ENCODE data around the gene UBASH3B. TPM values are rescaled to one million over a fixed set of nuclear protein-coding genes. Genes with fewer than 3 reads are reported as not detected.
"Not testable (repeated sequence)": the region's sequence is repeated elsewhere in the genome, so short reads cannot be mapped to it uniquely, and the experiment has no call there.

Gene UBASH3B
- total RNA-seq, 1 experiment from 2014 or later = 46.8 TPM

DNA sequence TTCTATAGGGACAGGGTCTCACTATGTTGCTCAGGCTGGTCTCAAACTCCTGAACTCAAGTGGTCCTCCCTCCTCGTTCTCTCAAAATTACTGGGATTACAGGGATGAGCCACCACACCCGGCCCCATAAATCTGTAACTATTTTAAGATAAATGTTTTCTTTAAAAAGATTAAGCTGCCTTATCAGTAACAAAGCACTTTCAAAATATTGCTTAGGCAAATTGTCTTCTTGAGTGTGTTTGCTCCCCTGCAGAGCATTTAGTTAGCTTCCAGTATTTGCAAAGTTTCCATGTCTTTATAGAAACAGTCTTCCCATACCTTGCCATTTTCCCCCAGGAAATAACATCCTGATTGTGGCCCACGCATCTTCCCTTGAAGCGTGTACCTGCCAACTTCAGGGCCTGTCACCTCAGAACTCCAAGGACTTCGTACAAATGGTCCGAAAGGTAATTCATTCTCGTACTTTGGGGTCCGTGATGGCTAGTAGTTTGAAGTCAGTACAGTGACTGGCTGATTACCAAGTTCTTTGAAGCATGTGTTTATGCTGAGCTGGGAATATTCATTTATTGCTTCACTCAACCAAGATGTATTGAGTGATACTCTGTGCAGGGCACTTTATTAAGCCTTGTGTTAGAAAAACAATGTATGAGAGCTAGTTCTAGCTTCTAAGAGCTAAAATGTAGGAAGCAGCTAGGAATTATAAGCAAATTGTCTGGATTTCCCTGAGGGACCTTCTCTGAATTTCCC lies 152.4 kb downstream of the UBASH3B start:
- no peak for DNase-seq (ENCODE audit: low spot score)

- DNase-seq (ENCODE audit: low spot score) = no peak
These were observed 153.0 kb downstream of the UBASH3B start for GRCh38 chr11:122808478-122808869.

GRCh38 chr11:122809866-122810265 lies 154.3 kb downstream of the UBASH3B start:
- DNase-seq (ENCODE audit: low spot score) = no peak

DNA sequence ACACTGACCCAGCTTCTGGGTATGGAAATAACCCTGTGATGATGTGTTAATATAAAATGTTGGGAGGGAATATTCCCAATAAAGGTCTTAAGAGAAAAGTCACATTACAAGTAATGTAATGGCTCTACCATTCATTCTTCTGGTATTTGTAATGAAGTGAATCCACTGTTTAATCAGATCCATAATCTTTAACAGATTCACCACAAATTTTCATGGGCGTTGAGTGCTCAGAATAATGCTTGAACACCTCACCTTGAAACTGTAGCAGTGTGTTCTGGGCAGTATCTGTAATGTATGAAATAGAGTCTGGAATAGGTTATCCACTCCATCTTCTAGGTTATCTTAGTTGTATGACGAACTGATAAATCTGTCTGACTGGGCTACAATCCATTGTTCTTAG lies 156.2 kb downstream of the UBASH3B start:
- DNase-seq (ENCODE audit: low spot score) = no peak

GRCh38 chr11:122812638-122813037 lies 157.1 kb downstream of the UBASH3B start:
- no peak for DNase-seq (ENCODE audit: low spot score)

DNA sequence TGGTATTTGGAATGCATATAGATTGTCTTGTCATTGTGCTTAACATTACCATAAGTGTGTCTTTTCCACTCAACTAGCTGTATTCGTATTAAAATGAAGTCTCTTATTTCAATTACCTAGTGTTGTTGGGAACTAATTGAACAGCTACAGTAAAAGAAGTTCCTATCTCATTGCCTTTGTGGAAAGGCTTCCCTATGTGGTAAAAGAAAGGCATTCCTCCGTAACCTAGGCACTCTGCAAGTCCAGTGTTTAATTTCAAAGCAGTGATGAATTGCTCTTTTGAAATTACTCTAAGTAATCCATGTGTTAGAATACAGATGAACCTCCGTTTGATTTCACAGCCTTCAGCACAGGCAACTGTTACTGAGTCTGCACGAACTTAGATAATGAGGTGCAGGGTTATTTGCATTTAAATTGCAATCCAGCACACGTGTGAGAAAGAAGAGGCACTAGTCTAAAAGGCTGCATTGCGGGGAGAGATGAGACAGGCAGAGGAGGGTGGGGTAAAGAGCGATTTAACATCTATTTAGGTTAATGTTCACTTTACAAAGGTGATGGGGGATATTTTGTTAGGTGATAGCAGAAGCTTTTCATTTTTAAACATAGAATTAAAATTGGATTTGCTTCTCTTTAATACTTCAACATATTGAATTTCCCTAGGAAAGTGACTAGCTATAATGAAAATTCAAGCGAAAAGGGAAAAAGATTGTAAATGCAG lies 157.8 kb downstream of the UBASH3B start:
- DNase-seq (ENCODE audit: low spot score) = no peak

- no peak for DNase-seq (ENCODE audit: low spot score)
These were observed 158.4 kb downstream of the UBASH3B start for GRCh38 chr11:122813894-122814270.

- DNase-seq (ENCODE audit: low spot score) = peak; percentile 26
These were observed 158.9 kb downstream of the UBASH3B start for GRCh38 chr11:122814401-122814800.

- DNase-seq (ENCODE audit: low spot score) = no peak
These were observed 160.4 kb downstream of the UBASH3B start for GRCh38 chr11:122815900-122816299.

- DNase-seq (ENCODE audit: low spot score) = peak; percentile 91
These were observed 161.4 kb downstream of the UBASH3B start for GRCh38 chr11:122816761-122817520.

DNA sequence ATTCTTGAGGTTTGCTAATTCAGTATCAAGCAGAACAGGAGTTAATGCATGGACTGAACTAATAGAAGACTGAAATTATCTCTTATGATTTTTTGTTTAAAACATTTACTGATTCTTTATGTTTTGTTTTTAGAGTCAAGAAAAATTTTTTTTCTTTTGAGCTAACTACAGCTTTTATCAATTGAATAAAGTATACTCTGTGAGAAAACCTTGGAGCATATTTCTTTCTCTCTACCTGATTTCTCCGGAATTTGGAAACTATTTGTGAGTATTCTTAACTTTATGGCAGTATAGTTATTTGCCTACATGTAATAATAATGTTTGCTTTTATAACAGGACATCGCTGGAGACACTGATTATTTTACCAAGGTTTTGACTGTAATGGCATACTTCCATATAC lies 164.6 kb downstream of the UBASH3B start:
- DNase-seq (ENCODE audit: low spot score) = no peak

GRCh38 chr11:122821169-122821568 lies 165.6 kb downstream of the UBASH3B start:
- no peak for DNase-seq (ENCODE audit: low spot score)

DNA sequence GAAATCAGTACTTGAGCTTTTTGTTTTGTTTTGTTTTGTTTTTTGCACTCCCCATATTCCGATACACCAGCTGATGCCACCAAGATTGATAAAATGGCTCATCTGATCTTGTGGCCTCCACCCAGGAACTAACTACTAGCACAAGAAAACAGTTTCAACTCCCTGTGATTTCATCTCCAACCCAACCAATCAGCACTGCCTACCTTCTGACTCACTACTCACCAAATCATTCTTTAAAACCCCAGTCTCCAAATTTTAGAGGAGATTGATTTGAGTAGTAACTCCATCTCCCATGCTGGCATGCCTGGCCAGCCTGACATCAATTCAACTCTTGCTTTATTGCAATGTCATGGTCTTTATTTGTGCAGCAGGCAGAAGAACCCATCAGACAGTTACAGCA lies 166.7 kb downstream of the UBASH3B start:
- no peak for DNase-seq (ENCODE audit: low spot score)

GRCh38 chr11:122823564-122823963 lies 168.0 kb downstream of the UBASH3B start:
- DNase-seq (ENCODE audit: low spot score) = no peak

DNA sequence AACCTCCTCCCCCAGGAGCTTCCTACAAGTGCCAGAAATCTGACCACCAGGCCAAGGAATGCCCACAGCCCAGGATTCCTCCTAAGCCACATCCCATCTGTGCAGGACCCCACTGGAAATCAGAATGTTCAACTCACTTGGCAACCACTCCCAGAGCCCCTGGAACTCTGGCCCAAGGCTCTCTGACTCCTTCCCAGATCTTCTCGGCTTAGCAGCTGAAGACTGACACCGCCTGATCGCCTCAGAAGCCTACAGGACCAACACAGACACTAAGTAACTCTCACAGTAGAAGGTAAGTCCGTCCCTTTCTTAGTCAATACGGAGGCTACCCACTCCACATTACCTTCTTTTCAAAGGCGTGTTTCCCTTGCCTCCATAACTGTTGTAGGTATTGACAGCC lies 173.8 kb downstream of the UBASH3B start:
- not testable (repeated sequence) for DNase-seq (ENCODE audit: low spot score)

GRCh38 chr11:122832297-122832696 lies 176.8 kb downstream of the UBASH3B start:
- not testable (repeated sequence) for DNase-seq (ENCODE audit: low spot score)

- DNase-seq (ENCODE audit: low spot score) = no peak
These were observed 177.4 kb downstream of the UBASH3B start for GRCh38 chr11:122832721-122833470.

DNA sequence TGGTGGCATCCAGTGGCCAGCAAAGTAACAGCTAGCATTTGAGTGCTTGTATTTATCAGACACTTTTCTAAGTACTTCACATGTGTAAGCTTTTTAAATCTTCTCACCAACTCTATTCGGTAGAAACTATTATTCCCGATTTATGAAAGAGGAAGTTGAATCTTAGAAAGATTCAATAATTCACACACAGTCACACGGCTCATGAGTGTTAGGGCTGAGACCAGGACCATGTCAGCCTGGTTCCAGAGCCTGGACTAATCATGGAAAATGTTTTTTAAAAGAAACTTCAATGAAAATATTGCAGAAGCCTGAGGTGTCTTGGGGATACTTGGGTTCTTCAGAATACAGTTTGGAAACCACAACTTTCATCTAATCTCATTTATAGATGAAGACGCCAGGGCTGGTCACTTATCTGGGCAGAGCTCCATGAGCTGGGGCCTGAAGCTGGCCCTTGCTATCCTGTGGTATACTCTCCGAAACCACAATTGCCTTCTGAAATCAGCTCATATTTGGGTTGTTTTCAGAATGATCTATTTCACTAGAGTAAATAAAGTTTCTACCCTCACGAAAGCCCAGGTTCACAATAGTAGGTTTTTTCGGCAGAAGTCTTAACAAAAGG lies 178.4 kb downstream of the UBASH3B start:
- DNase-seq (ENCODE audit: low spot score) = no peak

GRCh38 chr11:122836916-122837315 lies 181.4 kb downstream of the UBASH3B start:
- DNase-seq (ENCODE audit: low spot score) = no peak

- DNase-seq (ENCODE audit: low spot score) = no peak
These were observed 182.2 kb downstream of the UBASH3B start for GRCh38 chr11:122837528-122838346.
